Panc1 (cell line): ENCODE results near the gene FANCC.

ENCODE experiments used
- POLR2AphosphoS5 ChIP-seq: IDR thresholded peaks from 2 replicates; pipeline ENCODE4 v1.6.1; 2012; ENCODE audit warnings: mild to moderate bottlenecking, low read depth, low read length, moderate library complexity
- SIN3A ChIP-seq: IDR thresholded peaks from 2 replicates; pipeline ENCODE4 v1.6.1; 2012; ENCODE audit warnings: low read depth, mild to moderate bottlenecking, low read length, moderate library complexity, borderline replicate concordance; ENCODE audit not compliant: insufficient read depth
- TCF7L2 ChIP-seq: IDR thresholded peaks from 2 replicates; pipeline ENCODE4 v1.6.1; 2011; ENCODE audit warnings: mild to moderate bottlenecking, low read depth, low read length, inconsistent platforms
- TF ChIP-seq, protein P1 (sequence below), 2 experiments: IDR thresholded peaks; 2 replicates each; pipeline ENCODE4 v1.6.1; 2011 to 2012; ENCODE audit warnings: low read depth in 2 of 2, control low read depth in 1 of 2, low read length in 1 of 2, mild to moderate bottlenecking in 1 of 2, moderate library complexity in 1 of 2; ENCODE audit not compliant: insufficient read depth in 1 of 2
- TF ChIP-seq, protein P2 (sequence below): fragments of 450-650 bp; IDR thresholded peaks from 2 replicates; pipeline ENCODE4 v1.5.1; 2017; ENCODE audit warnings: mild to moderate bottlenecking

DNA sequence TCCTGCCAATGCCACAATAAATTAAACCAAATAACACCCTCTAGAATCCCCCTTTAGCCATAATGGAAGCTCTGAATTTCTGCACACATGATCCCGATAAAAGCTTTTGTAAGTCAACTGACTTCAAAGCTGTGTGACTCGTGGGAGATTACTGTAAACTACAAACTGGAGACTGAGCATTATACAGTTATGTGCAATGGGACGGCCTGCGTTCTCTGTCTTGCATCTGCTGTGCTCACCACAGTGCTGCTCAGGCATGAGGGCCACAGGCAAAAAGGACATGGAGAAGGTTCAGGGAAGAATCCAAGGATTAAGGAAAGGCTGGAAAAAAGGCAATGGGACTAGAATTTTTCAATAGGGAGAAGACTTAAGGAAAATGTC is 184.2 kb downstream of the FANCC start:
- TF ChIP-seq, protein P1, sequence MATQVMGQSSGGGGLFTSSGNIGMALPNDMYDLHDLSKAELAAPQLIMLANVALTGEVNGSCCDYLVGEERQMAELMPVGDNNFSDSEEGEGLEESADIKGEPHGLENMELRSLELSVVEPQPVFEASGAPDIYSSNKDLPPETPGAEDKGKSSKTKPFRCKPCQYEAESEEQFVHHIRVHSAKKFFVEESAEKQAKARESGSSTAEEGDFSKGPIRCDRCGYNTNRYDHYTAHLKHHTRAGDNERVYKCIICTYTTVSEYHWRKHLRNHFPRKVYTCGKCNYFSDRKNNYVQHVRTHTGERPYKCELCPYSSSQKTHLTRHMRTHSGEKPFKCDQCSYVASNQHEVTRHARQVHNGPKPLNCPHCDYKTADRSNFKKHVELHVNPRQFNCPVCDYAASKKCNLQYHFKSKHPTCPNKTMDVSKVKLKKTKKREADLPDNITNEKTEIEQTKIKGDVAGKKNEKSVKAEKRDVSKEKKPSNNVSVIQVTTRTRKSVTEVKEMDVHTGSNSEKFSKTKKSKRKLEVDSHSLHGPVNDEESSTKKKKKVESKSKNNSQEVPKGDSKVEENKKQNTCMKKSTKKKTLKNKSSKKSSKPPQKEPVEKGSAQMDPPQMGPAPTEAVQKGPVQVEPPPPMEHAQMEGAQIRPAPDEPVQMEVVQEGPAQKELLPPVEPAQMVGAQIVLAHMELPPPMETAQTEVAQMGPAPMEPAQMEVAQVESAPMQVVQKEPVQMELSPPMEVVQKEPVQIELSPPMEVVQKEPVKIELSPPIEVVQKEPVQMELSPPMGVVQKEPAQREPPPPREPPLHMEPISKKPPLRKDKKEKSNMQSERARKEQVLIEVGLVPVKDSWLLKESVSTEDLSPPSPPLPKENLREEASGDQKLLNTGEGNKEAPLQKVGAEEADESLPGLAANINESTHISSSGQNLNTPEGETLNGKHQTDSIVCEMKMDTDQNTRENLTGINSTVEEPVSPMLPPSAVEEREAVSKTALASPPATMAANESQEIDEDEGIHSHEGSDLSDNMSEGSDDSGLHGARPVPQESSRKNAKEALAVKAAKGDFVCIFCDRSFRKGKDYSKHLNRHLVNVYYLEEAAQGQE (IDR thresholded peaks at IDR 0.05; ENCODE audit: insufficient read depth in 1 of 2, low read depth in 2 of 2, low read length in 1 of 2): no peak
- TF ChIP-seq, protein P2, sequence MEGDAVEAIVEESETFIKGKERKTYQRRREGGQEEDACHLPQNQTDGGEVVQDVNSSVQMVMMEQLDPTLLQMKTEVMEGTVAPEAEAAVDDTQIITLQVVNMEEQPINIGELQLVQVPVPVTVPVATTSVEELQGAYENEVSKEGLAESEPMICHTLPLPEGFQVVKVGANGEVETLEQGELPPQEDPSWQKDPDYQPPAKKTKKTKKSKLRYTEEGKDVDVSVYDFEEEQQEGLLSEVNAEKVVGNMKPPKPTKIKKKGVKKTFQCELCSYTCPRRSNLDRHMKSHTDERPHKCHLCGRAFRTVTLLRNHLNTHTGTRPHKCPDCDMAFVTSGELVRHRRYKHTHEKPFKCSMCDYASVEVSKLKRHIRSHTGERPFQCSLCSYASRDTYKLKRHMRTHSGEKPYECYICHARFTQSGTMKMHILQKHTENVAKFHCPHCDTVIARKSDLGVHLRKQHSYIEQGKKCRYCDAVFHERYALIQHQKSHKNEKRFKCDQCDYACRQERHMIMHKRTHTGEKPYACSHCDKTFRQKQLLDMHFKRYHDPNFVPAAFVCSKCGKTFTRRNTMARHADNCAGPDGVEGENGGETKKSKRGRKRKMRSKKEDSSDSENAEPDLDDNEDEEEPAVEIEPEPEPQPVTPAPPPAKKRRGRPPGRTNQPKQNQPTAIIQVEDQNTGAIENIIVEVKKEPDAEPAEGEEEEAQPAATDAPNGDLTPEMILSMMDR: no peak
- TF ChIP-seq POLR2AphosphoS5: no peak
- no peak for TF ChIP-seq SIN3A
- TF ChIP-seq TCF7L2: no peak
